ENCODE measurements around the gene CHST13. TPM values are rescaled to one million over a fixed set of nuclear protein-coding genes. Genes with fewer than 3 reads are reported as not detected.

Gene CHST13
- total RNA-seq, 1 donor from 2014 or later = not detected

GRCh38 chr3:126510308-126510910 is 13.5 kb upstream of the CHST13 start:
- DNase-seq = no peak

DNA sequence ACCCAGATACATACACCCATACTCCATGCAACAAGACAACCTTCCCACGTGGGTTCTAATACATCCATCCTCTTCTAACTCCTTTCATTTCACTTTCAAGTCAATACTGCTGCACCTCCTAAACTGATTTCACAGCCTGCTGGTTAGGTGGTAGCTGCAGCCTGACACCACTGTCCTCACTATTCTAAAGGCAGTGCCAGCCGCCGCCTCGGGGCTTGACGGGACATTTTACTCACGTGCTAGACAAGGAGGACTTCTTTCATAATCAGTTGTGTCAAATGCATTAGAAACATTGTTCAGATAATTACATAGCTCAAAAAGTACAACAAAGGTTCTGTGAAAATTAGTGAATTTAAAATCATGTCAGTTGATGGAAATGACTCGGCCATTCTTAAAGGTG is 12.7 kb upstream of the CHST13 start:
- no peak for DNase-seq

GRCh38 chr3:126512026-126512425 is 11.9 kb upstream of the CHST13 start:
- no peak for DNase-seq

DNA sequence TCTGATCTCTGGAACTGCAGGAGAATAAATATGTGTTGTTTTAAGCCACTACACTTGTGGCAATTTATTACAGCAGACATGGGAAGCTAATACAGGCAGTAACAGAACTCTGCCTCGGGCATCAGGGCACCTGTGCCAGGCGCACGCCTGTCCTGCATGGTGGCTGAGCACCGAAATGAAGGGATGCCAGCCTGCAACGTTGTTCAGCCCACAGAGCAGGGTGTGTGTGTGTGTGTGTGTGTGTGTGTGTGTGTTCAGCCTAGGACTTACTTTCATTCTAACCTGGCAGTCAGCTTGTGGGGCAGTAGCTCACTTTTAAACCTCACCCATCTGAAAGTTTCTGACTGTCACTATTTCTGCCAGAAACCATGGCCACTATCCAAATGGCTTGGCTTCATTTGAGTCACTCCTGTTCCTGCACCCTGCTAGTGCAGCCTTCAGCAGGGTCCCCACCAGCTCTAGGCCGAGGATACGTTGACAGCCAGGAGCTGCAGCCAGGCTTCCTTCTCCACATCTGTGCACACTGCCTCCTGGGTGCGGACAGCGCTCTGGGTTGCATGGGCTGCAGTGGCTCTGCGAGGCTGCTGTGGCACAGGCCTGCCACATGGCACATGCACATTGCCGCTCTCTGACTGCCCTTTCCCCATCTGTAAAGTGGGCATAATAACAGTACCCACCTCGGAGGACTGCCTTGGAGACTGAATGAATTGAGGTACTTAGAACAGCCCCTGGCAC is 10.9 kb upstream of the CHST13 start:
- DNase-seq = no peak

GRCh38 chr3:126514161-126514560 is 9.8 kb upstream of the CHST13 start:
- no peak for DNase-seq

GRCh38 chr3:126515066-126515706 is 8.8 kb upstream of the CHST13 start:
- no peak for DNase-seq

- DNase-seq = no peak
Measured at GRCh38 chr3:126516152-126516935, 7.6 kb upstream of the CHST13 start.

- no peak for DNase-seq
Measured at GRCh38 chr3:126516936-126517290, 7.0 kb upstream of the CHST13 start.

DNA sequence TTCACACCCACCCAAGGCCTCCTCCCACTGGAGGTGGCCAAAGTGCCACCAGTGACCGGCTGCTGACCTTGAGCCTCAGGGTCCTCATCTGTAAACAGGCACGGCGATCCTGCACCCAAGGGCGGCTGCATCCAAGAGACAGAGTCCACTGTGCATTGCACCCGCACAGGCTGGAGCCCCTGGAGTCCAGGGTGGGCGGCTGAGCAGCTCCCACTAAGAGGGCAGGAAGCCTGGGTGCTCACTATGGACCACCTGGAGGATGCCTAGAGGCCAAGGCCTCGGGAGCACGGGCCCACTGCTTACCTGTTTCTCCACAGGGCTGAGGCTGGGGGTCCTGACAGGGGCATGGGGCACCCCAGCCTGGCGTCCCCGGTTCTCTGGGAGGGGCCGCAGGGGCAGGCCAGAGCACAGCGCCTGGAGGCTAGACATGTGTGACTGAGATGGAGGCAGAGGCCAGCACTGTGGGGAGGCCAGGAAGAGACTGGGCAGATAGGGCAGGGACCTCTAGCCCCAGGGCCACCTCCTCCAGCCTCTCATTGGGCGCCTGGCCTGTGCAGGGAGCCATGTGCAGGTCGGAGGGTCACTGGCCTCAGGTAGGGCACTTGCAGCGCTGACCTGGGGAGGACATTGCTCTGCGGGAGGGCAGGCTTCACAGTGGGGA is 6.5 kb upstream of the CHST13 start, which contains the start of gene UROC1:
Gene UROC1 (minus strand): TSS at position 483 of the 661 bp plus-strand sequence. CDS start 54 bp downstream, at position 429.
- DNase-seq = no peak

DNA sequence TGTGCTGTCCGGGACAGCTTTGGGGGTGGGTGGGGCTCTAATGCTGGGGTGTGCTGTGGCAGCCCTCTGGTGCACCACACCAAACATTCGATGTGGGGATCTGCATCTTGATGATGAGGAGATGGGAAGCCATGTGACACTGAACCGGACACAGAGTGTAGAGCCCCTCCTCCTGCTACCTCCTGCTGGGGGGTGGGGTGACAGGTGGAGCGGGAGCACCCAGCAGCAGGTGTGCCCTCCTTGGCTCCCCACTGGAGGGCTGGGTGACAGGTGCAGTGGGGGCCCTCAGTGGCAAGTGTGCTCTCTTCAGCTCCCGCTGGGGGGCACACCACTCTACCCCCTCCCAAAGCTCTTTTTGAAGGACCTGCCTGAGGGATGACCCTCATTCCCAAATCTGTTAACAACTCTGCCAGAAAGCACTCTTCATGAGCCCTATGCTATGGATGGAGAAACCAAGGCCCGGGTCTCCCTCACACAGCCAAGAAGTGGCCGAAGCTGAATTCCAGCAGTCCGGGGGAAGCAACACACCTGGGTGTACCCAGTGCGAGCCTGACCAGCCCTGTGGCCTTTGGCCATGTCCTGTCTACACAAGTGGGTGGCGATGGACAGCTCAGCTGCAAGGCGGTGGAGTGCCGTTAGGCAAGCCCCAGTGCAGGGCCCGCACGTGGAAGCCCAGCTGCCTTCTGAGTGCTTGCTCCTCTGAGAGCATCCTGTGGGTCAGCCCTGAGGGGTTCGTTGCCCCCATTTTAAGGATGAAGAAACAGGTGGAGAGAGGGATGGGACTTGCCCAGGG is 5.8 kb upstream of the CHST13 start:
- DNase-seq = no peak

GRCh38 chr3:126518779-126519177 is 5.2 kb upstream of the CHST13 start:
- no peak for DNase-seq

DNA sequence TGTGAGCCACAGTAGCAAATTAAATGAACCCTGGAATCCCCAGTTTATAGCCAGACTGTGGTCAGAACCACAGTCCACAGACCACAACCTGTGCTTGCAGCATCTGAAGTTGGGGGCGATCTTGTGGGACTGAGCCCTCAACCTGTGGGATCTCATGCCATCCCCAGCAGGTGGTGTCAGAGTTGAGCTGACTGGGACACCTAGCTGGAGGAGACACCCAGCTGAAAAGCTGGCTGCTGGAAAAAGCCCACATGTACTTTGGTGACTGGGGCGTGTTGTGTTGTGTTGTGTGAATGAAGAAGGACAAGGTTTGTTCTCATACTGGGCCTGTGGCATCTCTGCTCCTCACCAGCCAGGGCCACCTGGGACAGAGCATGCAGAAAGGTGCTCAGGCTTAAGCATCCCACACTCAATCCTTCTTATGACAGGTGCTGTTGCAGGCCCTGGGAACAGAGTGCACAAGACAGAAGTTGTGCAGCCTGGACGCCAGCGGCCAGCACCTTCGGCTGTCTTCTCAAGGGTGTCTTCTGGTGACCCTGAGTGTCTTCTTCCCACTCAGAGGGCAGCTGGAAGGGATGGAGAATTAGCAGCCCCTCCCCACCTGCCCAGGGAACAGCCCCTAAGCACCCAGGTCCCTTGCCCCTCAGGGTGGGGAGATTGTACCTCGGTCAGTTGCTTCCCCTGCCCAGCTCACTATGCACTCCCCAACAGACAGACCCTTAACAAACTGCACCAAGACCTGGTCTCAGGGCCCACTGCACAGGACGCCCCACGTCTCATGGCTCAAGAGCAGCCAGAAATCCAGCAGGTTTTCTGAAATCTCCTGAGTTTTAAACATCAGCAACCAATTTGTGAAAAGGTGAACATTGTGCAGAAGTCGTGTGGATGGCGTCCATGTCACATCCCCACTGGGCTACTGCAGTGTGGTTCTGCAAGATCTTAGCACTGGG is 4.2 kb upstream of the CHST13 start:
- no peak for DNase-seq

DNA sequence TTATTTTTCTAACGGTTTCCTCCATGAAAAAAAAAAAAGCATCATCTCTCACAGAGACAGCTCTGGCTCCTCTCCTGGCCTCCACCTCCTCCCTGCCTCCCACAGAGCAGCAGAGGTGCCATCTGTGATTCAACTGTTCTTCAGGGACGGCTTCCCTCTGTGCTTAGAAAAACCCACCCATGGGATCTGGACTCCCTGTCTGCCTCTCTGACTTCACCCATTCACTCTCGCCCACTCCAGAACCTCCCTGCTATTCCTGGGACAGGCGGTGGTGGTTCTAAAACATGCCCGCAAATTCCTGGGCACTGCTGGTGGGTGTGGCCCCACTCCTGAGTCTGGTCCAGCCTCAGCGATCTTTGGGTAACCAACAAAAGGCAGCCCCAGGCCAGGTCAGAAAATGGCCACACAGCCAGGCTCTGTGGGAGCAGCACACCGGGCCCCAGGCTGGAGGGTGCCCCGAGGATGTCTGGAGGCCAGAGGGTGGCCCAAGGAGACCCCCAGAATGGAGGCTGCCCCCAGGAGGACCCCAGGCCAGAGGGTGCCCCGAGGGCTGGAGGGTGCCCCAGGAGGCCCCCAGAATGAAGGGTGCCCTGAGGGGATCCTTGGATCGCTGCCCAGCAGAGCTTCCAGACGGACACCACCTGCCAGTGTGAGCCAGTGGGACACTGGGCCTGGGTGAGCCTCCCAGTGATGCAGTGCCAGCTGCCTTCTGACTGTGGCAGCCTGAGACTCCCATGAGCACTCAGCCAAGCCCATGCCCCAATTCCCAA is 2.6 kb upstream of the CHST13 start:
- DNase-seq = peak; percentile 69

DNA sequence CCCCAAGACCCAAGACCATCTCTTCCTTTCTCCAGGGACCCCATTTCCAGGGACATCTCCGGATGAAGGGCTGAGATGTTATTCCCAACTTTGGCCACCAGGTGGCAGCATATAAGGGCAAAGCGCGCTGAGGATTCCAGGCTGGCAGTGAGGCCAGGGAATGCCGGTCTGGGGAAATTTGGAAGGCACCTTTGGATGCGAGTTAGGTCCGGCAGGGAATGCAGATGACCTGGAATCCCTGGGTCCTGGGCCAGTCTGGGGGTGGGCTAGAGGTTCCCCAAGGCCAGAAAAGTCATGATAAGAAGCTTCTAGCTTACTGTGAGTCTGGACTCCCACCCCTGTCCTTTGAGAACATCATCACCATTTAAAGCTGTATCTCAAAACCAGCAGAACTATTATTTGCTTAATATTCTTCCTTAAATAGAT is 1.6 kb upstream of the CHST13 start:
- DNase-seq = peak; percentile 33

GRCh38 chr3:126524429-126524988 is 554 bp downstream of the CHST13 start:
- no peak for DNase-seq

- no peak for DNase-seq
Measured at GRCh38 chr3:126525091-126525852, 1.3 kb downstream of the CHST13 start.

DNA sequence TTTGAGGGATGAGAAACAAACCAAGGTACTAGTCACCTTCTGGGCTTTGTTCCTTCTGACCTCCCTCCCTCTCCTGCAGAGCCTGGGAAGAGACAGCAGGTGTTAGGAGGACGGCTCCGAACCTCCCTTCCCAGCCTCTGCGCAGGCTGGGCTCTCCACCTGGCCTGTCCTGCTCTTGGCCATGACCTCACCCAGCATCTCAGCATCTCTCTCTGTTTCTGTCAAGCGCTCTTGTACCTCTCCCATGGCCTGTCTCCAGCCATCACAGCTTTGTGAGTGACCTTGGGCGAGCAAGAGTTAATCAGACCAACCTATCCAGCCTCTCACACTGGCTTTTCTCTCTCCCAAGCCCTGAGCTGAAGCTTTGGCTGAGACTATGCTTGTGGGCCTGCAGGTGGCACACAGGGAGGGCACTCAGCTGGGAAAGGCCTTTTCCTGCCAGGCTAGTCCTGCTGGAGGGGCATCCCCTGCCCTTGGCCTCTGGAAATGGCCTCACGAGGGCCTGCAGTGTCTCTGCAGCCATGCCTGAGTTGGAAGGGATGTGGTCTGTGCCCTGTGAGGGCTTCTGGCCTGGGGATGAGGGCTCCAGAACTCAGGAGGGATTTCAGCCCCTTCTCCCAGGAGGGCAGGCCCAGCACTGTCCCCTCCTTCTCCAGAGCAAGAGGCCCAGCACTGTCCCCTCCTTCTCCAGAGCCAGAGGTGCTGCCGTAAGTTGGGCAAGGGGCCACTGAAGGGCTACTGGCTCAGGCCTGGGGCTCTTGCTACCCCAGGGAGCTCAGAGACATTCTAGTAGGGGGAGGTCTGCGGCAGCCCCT is 2.1 kb downstream of the CHST13 start:
- no peak for DNase-seq

Measured in occipital lobe (tissue), 2 donors.